PC-3 (cell line): Measurements from ENCODE around the gene TTLL4. TPM values are rescaled to one million over a fixed set of nuclear protein-coding genes. Genes with fewer than 3 reads are reported as not detected.

ENCODE experiments used
- ATAC-seq: fragments of 200-7000 bp; cut with Tn5 transposase; 2 replicates; pipeline ENCODE4 v1.9.1; 2020; ENCODE audit warnings: mild to moderate bottlenecking, moderate library complexity
- BruUV-seq: library from RNA; stranded (reverse); fragments of 400-500 nt; replicated peaks from 2 replicates; lab custom pipeline; 2021; lab: Mats Ljungman, UMichigan
- CTCF ChIA-PET: fragments of 300-600 bp; sonication (Branson Sonifier 250); formaldehyde crosslinking; loops from one replicate; lab custom pipeline; 2022; ENCODE audit warnings: antibody characterized with exemption; lab: Charles Lee
- POLR2A ChIA-PET: fragments of 300-600 bp; sonication (Branson Sonifier 250); formaldehyde crosslinking; loops from one replicate; lab custom pipeline; 2022; ENCODE audit warnings: antibody characterized with exemption; ENCODE audit not compliant: unreplicated experiment; lab: Charles Lee
- DNase-seq: peaks from one replicate; pipeline ENCODE4 v3.0.0-alpha.2; 2015
- H2AFZ ChIP-seq: fragments of 300-600 bp; sonication (generic); 2 replicates; pipeline ENCODE4 v1.6.0; 2016; ENCODE audit warnings: antibody characterized with exemption, low read length
- H3F3A ChIP-seq: fragments of 300-600 bp; sonication (generic); one replicate; pipeline ENCODE4 v1.6.0; 2017; ENCODE audit warnings: antibody characterized with exemption, low read length, control low read depth, mild to moderate bottlenecking; ENCODE audit not compliant: unreplicated experiment
- H3K27ac ChIP-seq: fragments of 300-600 bp; sonication (generic); 2 replicates; pipeline ENCODE4 v1.5.1; 2016; ENCODE audit warnings: mild to moderate bottlenecking, low read length
- H3K27me3 ChIP-seq: fragments of 300-600 bp; sonication (generic); 2 replicates; pipeline ENCODE4 v1.6.1; 2016; ENCODE audit warnings: low read length, mixed read lengths
- H3K36me3 ChIP-seq: fragments of 300-600 bp; sonication (generic); 2 replicates; pipeline ENCODE4 v1.6.1; 2016; ENCODE audit warnings: low read depth, mixed run types, low read length, mixed read lengths
- H3K4me1 ChIP-seq: fragments of 300-600 bp; sonication (generic); 2 replicates; pipeline ENCODE4 v1.5.1; 2016; ENCODE audit warnings: low read length; ENCODE audit not compliant: insufficient read depth
- H3K4me2 ChIP-seq: fragments of 300-600 bp; sonication (generic); 2 replicates; pipeline ENCODE4 v1.6.0; 2016; ENCODE audit warnings: low read length
- H3K4me3 ChIP-seq: fragments of 300-600 bp; sonication (generic); 2 replicates; pipeline ENCODE4 v1.5.1; 2016; ENCODE audit warnings: mild to moderate bottlenecking, low read length, mixed read lengths
- H3K79me2 ChIP-seq: fragments of 300-600 bp; sonication (generic); 2 replicates; pipeline ENCODE4 v1.6.1; 2017; ENCODE audit warnings: low read length, mixed read lengths
- H3K9ac ChIP-seq: fragments of 300-600 bp; sonication (generic); 2 replicates; pipeline ENCODE4 v1.6.0; 2016; ENCODE audit warnings: mild to moderate bottlenecking, low read length
- H3K9me2 ChIP-seq: fragments of 300-600 bp; sonication (generic); replicated peaks from 2 replicates; pipeline ENCODE4 v1.6.1; 2016; ENCODE audit warnings: mixed run types, low read length, mixed read lengths
- H3K9me3 ChIP-seq: fragments of 300-600 bp; sonication (generic); 2 replicates; pipeline ENCODE4 v1.6.1; 2016; ENCODE audit warnings: low read length, mixed read lengths
- H4K20me1 ChIP-seq: fragments of 300-600 bp; sonication (generic); 2 replicates; pipeline ENCODE4 v1.6.1; 2016; ENCODE audit warnings: low read length, mixed read lengths
- EZH2 ChIP-seq: fragments of 300-600 bp; sonication (generic); IDR thresholded peaks from one replicate; pipeline ENCODE4 v1.6.1; 2017; ENCODE audit warnings: antibody characterized with exemption, mild to moderate bottlenecking, low read length; ENCODE audit not compliant: unreplicated experiment
- EZH2phosphoT487 ChIP-seq: fragments of 300-600 bp; sonication (generic); IDR thresholded peaks from 2 replicates; pipeline ENCODE4 v1.6.1; 2018; ENCODE audit warnings: mild to moderate bottlenecking, antibody characterized with exemption, low read length, borderline replicate concordance
- intact Hi-C: fragments of 100-400 bp; cut with micrococcal nuclease; formaldehyde crosslinking; loops from 2 replicates; pipeline ENCODE4 v1.9.0; 2023
- total RNA-seq: library from RNA; depleted of rRNA; stranded (reverse); fragments of >200 nt; gene quantifications from 2 replicates; pipeline ENCODE4 v1.2.3, GENCODE V29; 2014
- TF ChIP-seq, protein P1 (sequence below): fragments of 300-600 bp; sonication (generic); conservative IDR thresholded peaks from 2 replicates; pipeline ENCODE4 v1.5.1; 2017; ENCODE audit warnings: antibody characterized with exemption, low read depth, mild to moderate bottlenecking, low read length

The TTLL4 gene
- total RNA-seq, 1 experiment from 2014 or later = 21.0 TPM

DNA sequence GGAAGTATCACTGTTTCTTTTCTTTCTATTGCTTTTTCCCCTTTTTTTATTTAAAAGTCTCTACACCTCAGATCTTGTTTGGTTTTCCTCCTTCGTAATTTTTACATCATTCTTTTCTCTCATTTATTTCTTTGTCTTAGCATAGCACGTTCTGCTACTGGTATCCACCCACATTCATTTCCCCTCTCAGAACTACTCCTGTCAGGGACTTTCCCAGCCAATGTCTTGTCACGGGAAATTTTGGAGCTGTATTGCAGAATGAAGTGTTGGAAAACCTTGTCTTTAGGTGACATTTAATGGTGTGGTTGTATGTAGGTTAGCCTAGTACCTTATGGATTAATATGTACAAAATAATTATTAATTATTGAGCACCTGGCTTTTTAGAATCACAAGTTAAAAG lies 34.0 kb downstream of the TTLL4 start:
- Histone ChIP-seq H3K27me3 (no peaks in the 10 kb centered on the region), H3K4me3 (no peak overlapping the region), H2AFZ (no peak overlapping the region), H3K9me3 (no peaks in the 10 kb centered on the region), H3F3A (no peaks in the 10 kb centered on the region), H3K9ac (no peak overlapping the region), H3K27ac (no peak overlapping the region), H3K9me2 (no peaks in the 10 kb centered on the region), H4K20me1 (no peaks in the 10 kb centered on the region), H3K4me2 (no peak overlapping the region), H3K4me1 (no peaks in the 10 kb centered on the region), H3K36me3 (peaks cover 48% of the 10 kb centered on the region; the same call in 1 of the 2 replicates), H3K79me2 (no peaks in the 10 kb centered on the region)
- TF ChIP-seq, protein P1, sequence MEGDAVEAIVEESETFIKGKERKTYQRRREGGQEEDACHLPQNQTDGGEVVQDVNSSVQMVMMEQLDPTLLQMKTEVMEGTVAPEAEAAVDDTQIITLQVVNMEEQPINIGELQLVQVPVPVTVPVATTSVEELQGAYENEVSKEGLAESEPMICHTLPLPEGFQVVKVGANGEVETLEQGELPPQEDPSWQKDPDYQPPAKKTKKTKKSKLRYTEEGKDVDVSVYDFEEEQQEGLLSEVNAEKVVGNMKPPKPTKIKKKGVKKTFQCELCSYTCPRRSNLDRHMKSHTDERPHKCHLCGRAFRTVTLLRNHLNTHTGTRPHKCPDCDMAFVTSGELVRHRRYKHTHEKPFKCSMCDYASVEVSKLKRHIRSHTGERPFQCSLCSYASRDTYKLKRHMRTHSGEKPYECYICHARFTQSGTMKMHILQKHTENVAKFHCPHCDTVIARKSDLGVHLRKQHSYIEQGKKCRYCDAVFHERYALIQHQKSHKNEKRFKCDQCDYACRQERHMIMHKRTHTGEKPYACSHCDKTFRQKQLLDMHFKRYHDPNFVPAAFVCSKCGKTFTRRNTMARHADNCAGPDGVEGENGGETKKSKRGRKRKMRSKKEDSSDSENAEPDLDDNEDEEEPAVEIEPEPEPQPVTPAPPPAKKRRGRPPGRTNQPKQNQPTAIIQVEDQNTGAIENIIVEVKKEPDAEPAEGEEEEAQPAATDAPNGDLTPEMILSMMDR = no peak
- TF ChIP-seq EZH2 (no peak), EZH2phosphoT487 (no peak)
- ATAC-seq (no peak), DNase-seq (no peak)
- CTCF ChIA-PET = no interaction called here
- intact Hi-C loops = no loop called here
- POLR2A ChIA-PET = no interaction called here
- BruUV-seq = no TSS peak

DNA sequence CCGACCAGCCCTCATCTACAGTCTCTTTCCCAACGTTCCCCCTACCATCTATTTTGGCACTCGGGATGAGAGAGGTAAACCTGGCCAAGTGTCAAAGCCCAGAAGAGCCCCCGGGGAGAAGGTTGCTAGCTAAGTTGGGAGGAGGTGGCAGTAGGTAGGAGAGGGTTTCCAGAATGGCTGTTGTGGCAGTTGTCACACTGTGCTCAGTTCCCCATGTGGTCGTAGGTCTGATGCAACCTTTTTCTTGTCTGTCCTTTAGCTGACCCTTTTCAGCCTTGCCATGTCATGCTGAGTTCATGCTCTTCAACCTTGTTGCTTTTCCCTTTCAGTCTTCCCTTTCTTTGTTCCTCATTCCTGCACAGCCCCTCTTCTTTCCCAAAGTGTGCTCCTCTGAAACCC lies 34.5 kb downstream of the TTLL4 start:
- 0 out of 2 replicates have a peak overlapping the region, but pooled peaks have one; percentile 8 for H3K27ac ChIP-seq
- CTCF ChIA-PET = no interaction called here
- POLR2A ChIA-PET = no interaction called here

More for the DNA sequence above, 34.5 kb downstream of the TTLL4 start:
- H3K36me3 ChIP-seq = peaks cover 54% of the 10 kb centered on the region; the same call in 1 of the 2 replicates
- no TSS peak for BruUV-seq
- intact Hi-C loops = no loop called here
- no peak overlapping the region for H2AFZ ChIP-seq
- TF ChIP-seq, protein P1 = no peak
- TF ChIP-seq EZH2 (no peak), EZH2phosphoT487 (no peak)
- H3K27me3 ChIP-seq = no peaks in the 10 kb centered on the region
- H3K4me2 ChIP-seq = no peak overlapping the region
- H3K9me2 ChIP-seq = no peaks in the 10 kb centered on the region
- no peaks in the 10 kb centered on the region for H3F3A ChIP-seq
- no peak for DNase-seq
- H3K4me1 ChIP-seq = no peaks in the 10 kb centered on the region
- no peaks in the 10 kb centered on the region for H3K79me2 ChIP-seq
- H3K9ac ChIP-seq = no peak overlapping the region
- H3K9me3 ChIP-seq = no peaks in the 10 kb centered on the region
- ATAC-seq = no peak
- H3K4me3 ChIP-seq = no peak overlapping the region
- no peaks in the 10 kb centered on the region for H4K20me1 ChIP-seq
